Measurements from ENCODE around the gene RGS7. TPM values are rescaled to one million over a fixed set of nuclear protein-coding genes. Genes with fewer than 3 reads are reported as not detected.
"Not testable (repeated sequence)": the region's sequence is repeated elsewhere in the genome, so short reads cannot be mapped to it uniquely, and the experiment has no call there.

Gene RGS7
- total RNA-seq, 1 experiment from 2014 or later = not detected

GRCh38 chr1:241089066-241089465 lies 267.9 kb downstream of the RGS7 start:
- not testable (repeated sequence) for H3K4me3 ChIP-seq (ENCODE audit: low read length); H3K27ac ChIP-seq (ENCODE audit: low read length); H3K27me3 ChIP-seq (ENCODE audit: low read length); H3K4me1 ChIP-seq (ENCODE audit: low read length); H2AFZ ChIP-seq (ENCODE audit: low read length); H3K4me2 ChIP-seq (ENCODE audit: low read depth, low read length, poor library complexity, severe bottlenecking); H3K79me2 ChIP-seq (ENCODE audit: low read length); H3K9ac ChIP-seq (ENCODE audit: low read length); H3K9me2 ChIP-seq (replicated peaks; ENCODE audit: insufficient read depth, low read length); H3K36me3 ChIP-seq (ENCODE audit: insufficient read depth, low read length); DNase-seq; H4K20me1 ChIP-seq (ENCODE audit: insufficient read depth, low read depth, low read length); H3K9me3 ChIP-seq (ENCODE audit: low read length)

- not testable (repeated sequence) for H3K4me1 ChIP-seq (ENCODE audit: low read length); H3K9me3 ChIP-seq (ENCODE audit: low read length); H3K4me3 ChIP-seq (ENCODE audit: low read length); H4K20me1 ChIP-seq (ENCODE audit: insufficient read depth, low read depth, low read length); H2AFZ ChIP-seq (ENCODE audit: low read length); H3K27me3 ChIP-seq (ENCODE audit: low read length); H3K36me3 ChIP-seq (ENCODE audit: insufficient read depth, low read length); H3K9me2 ChIP-seq (replicated peaks; ENCODE audit: insufficient read depth, low read length); H3K4me2 ChIP-seq (ENCODE audit: low read depth, low read length, poor library complexity, severe bottlenecking); H3K79me2 ChIP-seq (ENCODE audit: low read length); DNase-seq; H3K9ac ChIP-seq (ENCODE audit: low read length); H3K27ac ChIP-seq (ENCODE audit: low read length)
These were observed 268.9 kb downstream of the RGS7 start for GRCh38 chr1:241088075-241088474.

- no peaks in the 10 kb centered on the region for H3K4me1 ChIP-seq (ENCODE audit: low read length)
- no peaks in the 10 kb centered on the region for H4K20me1 ChIP-seq (ENCODE audit: insufficient read depth, low read depth, low read length)
- no peak overlapping the region for H3K27ac ChIP-seq (ENCODE audit: low read length)
- H3K4me2 ChIP-seq (ENCODE audit: low read depth, low read length, poor library complexity, severe bottlenecking) = no peak overlapping the region
- H3K79me2 ChIP-seq (ENCODE audit: low read length) = no peaks in the 10 kb centered on the region
- no peak for DNase-seq
- H3K9ac ChIP-seq (ENCODE audit: low read length) = no peak overlapping the region
- no peaks in the 10 kb centered on the region for H3K9me2 ChIP-seq (replicated peaks; ENCODE audit: insufficient read depth, low read length)
- no peaks in the 10 kb centered on the region for H3K36me3 ChIP-seq (ENCODE audit: insufficient read depth, low read length)
- H3K9me3 ChIP-seq (ENCODE audit: low read length) = no peaks in the 10 kb centered on the region
- no peaks in the 10 kb centered on the region for H3K27me3 ChIP-seq (ENCODE audit: low read length)
- H2AFZ ChIP-seq (ENCODE audit: low read length) = no peak overlapping the region
- H3K4me3 ChIP-seq (ENCODE audit: low read length) = no peak overlapping the region
These were observed 270.3 kb downstream of the RGS7 start for GRCh38 chr1:241086686-241087085.

GRCh38 chr1:241083285-241083684 lies 273.7 kb downstream of the RGS7 start:
- Histone ChIP-seq H3K4me3 (ENCODE audit: low read length) (no peak overlapping the region), H3K36me3 (ENCODE audit: insufficient read depth, low read length) (no peaks in the 10 kb centered on the region), H3K27me3 (ENCODE audit: low read length) (no peaks in the 10 kb centered on the region), H3K4me2 (ENCODE audit: low read depth, low read length, poor library complexity, severe bottlenecking) (no peak overlapping the region), H3K27ac (ENCODE audit: low read length) (no peak overlapping the region), H3K4me1 (ENCODE audit: low read length) (no peaks in the 10 kb centered on the region), H2AFZ (ENCODE audit: low read length) (no peak overlapping the region), H3K79me2 (ENCODE audit: low read length) (no peaks in the 10 kb centered on the region), H3K9me2 (replicated peaks; ENCODE audit: insufficient read depth, low read length) (no peaks in the 10 kb centered on the region), H3K9me3 (ENCODE audit: low read length) (no peaks in the 10 kb centered on the region), H4K20me1 (ENCODE audit: insufficient read depth, low read depth, low read length) (no peaks in the 10 kb centered on the region), H3K9ac (ENCODE audit: low read length) (no peak overlapping the region)
- DNase-seq = no peak

GRCh38 chr1:241081473-241081872 lies 275.5 kb downstream of the RGS7 start:
- no peaks in the 10 kb centered on the region for H3K79me2 ChIP-seq (ENCODE audit: low read length)
- H2AFZ ChIP-seq (ENCODE audit: low read length) = no peak overlapping the region
- H3K4me1 ChIP-seq (ENCODE audit: low read length) = no peaks in the 10 kb centered on the region
- H3K9ac ChIP-seq (ENCODE audit: low read length) = no peak overlapping the region
- no peak for DNase-seq
- no peaks in the 10 kb centered on the region for H3K9me3 ChIP-seq (ENCODE audit: low read length)
- no peak overlapping the region for H3K4me3 ChIP-seq (ENCODE audit: low read length)
- no peaks in the 10 kb centered on the region for H3K36me3 ChIP-seq (ENCODE audit: insufficient read depth, low read length)
- H3K27ac ChIP-seq (ENCODE audit: low read length) = no peak overlapping the region
- no peak overlapping the region for H3K4me2 ChIP-seq (ENCODE audit: low read depth, low read length, poor library complexity, severe bottlenecking)
- no peaks in the 10 kb centered on the region for H4K20me1 ChIP-seq (ENCODE audit: insufficient read depth, low read depth, low read length)
- no peaks in the 10 kb centered on the region for H3K27me3 ChIP-seq (ENCODE audit: low read length)
- no peaks in the 10 kb centered on the region for H3K9me2 ChIP-seq (replicated peaks; ENCODE audit: insufficient read depth, low read length)

GRCh38 chr1:241079459-241079858 lies 277.5 kb downstream of the RGS7 start:
- no peaks in the 10 kb centered on the region for H3K4me1 ChIP-seq (ENCODE audit: low read length)
- H3K4me2 ChIP-seq (ENCODE audit: low read depth, low read length, poor library complexity, severe bottlenecking) = no peak overlapping the region
- H2AFZ ChIP-seq (ENCODE audit: low read length) = no peak overlapping the region
- H3K9me2 ChIP-seq (replicated peaks; ENCODE audit: insufficient read depth, low read length) = no peaks in the 10 kb centered on the region
- no peak for DNase-seq
- no peaks in the 10 kb centered on the region for H3K79me2 ChIP-seq (ENCODE audit: low read length)
- no peaks in the 10 kb centered on the region for H4K20me1 ChIP-seq (ENCODE audit: insufficient read depth, low read depth, low read length)
- no peak overlapping the region for H3K27ac ChIP-seq (ENCODE audit: low read length)
- no peaks in the 10 kb centered on the region for H3K36me3 ChIP-seq (ENCODE audit: insufficient read depth, low read length)
- no peaks in the 10 kb centered on the region for H3K27me3 ChIP-seq (ENCODE audit: low read length)
- H3K4me3 ChIP-seq (ENCODE audit: low read length) = no peak overlapping the region
- no peak overlapping the region for H3K9ac ChIP-seq (ENCODE audit: low read length)
- no peaks in the 10 kb centered on the region for H3K9me3 ChIP-seq (ENCODE audit: low read length)

GRCh38 chr1:241079047-241079446 lies 278.0 kb downstream of the RGS7 start:
- H3K9me2 ChIP-seq (replicated peaks; ENCODE audit: insufficient read depth, low read length) = no peaks in the 10 kb centered on the region
- H3K36me3 ChIP-seq (ENCODE audit: insufficient read depth, low read length) = no peaks in the 10 kb centered on the region
- H3K79me2 ChIP-seq (ENCODE audit: low read length) = no peaks in the 10 kb centered on the region
- no peaks in the 10 kb centered on the region for H4K20me1 ChIP-seq (ENCODE audit: insufficient read depth, low read depth, low read length)
- no peak overlapping the region for H3K9ac ChIP-seq (ENCODE audit: low read length)
- H3K27ac ChIP-seq (ENCODE audit: low read length) = no peak overlapping the region
- no peaks in the 10 kb centered on the region for H3K4me1 ChIP-seq (ENCODE audit: low read length)
- H3K4me2 ChIP-seq (ENCODE audit: low read depth, low read length, poor library complexity, severe bottlenecking) = no peak overlapping the region
- no peaks in the 10 kb centered on the region for H3K27me3 ChIP-seq (ENCODE audit: low read length)
- H2AFZ ChIP-seq (ENCODE audit: low read length) = no peak overlapping the region
- no peak for DNase-seq
- no peak overlapping the region for H3K4me3 ChIP-seq (ENCODE audit: low read length)
- H3K9me3 ChIP-seq (ENCODE audit: low read length) = no peaks in the 10 kb centered on the region

- H3K9me2 ChIP-seq (replicated peaks; ENCODE audit: insufficient read depth, low read length) = no peaks in the 10 kb centered on the region
- H3K27ac ChIP-seq (ENCODE audit: low read length) = no peak overlapping the region
- no peaks in the 10 kb centered on the region for H3K79me2 ChIP-seq (ENCODE audit: low read length)
- no peaks in the 10 kb centered on the region for H4K20me1 ChIP-seq (ENCODE audit: insufficient read depth, low read depth, low read length)
- no peak overlapping the region for H3K4me3 ChIP-seq (ENCODE audit: low read length)
- H3K36me3 ChIP-seq (ENCODE audit: insufficient read depth, low read length) = no peaks in the 10 kb centered on the region
- H3K4me2 ChIP-seq (ENCODE audit: low read depth, low read length, poor library complexity, severe bottlenecking) = no peak overlapping the region
- no peaks in the 10 kb centered on the region for H3K27me3 ChIP-seq (ENCODE audit: low read length)
- no peaks in the 10 kb centered on the region for H3K4me1 ChIP-seq (ENCODE audit: low read length)
- no peak overlapping the region for H2AFZ ChIP-seq (ENCODE audit: low read length)
- no peak for DNase-seq
- H3K9ac ChIP-seq (ENCODE audit: low read length) = no peak overlapping the region
- no peaks in the 10 kb centered on the region for H3K9me3 ChIP-seq (ENCODE audit: low read length)
These were observed 279.4 kb downstream of the RGS7 start for GRCh38 chr1:241077386-241078147.
